ENCODE data around the gene MAP2K3.

Gene MAP2K3

GRCh38 chr17:21282850-21283249, 1.7 kb upstream of the MAP2K3 start:
- no peak for DNase-seq (ENCODE audit: low read depth)

- no peak for DNase-seq (ENCODE audit: low read depth)
Measured at GRCh38 chr17:21283482-21284318, 811 bp upstream of the MAP2K3 start.

- DNase-seq (ENCODE audit: low read depth), result no peak
Measured at GRCh38 chr17:21285164-21286065, 904 bp downstream of the MAP2K3 start.

GRCh38 chr17:21286066-21286770, 1.7 kb downstream of the MAP2K3 start:
- peak; percentile 95 for DNase-seq (ENCODE audit: low read depth)

GRCh38 chr17:21286909-21287702, 2.6 kb downstream of the MAP2K3 start:
- DNase-seq (ENCODE audit: low read depth), result no peak

DNA sequence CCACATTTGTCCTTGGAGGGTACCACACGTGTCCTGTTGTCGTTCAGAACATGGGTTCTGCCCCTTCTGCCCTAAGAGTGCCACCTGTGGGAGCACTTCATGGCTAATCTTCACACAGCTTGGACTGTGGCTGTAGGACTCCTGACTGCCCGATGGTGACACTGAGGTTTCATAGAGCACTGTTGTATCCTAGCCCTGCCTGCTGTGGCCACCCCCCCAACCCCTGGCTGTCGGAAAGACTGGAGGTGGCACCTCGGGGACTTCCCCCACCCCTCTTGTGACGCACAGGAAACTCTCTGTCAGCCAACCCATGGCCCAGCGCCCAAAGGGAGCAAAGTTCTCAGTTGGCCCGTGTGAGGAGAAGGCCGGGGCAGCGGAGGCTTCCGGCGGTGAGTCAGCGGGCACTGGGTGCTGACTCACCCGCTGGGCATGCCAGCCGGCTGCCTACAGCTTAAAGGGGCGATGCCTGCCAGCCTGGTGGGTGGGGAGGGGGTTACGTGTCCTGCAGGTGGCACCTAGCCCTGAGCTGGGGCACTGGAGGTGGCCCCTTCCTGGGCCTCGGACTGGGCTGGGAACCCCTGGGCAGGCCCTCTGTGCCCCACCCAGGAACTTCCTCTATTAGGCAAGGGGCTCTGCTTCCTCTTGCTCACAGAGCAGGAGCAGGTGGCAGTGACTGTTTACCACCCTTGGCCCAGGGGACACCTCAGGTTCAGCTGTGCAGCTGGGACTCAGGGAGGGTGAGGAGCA, 3.4 kb downstream of the MAP2K3 start:
- DNase-seq (ENCODE audit: low read depth), result peak; percentile 91

DNA sequence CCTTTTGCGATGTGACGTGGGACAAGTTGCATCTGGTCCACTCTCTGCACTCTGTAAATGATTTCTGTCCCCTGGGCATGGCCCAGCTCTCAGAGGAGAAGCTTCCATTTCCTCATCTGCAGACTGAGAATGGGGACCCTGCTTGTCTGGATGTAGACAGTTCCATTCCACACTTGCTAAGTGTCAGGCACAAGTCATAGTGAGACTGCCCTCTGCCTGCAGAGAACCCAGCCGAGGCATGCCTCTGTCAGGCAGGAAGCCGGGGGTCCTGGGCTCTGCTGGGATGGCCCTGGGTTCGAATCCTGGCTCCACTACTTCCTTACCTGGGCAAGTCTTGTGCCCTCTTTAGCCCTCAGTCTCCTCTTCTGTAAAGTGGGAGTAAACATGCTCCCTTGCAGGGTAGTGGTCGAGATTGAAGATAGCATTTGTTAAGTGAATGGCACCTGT, 4.1 kb downstream of the MAP2K3 start:
- no peak for DNase-seq (ENCODE audit: low read depth)

DNA sequence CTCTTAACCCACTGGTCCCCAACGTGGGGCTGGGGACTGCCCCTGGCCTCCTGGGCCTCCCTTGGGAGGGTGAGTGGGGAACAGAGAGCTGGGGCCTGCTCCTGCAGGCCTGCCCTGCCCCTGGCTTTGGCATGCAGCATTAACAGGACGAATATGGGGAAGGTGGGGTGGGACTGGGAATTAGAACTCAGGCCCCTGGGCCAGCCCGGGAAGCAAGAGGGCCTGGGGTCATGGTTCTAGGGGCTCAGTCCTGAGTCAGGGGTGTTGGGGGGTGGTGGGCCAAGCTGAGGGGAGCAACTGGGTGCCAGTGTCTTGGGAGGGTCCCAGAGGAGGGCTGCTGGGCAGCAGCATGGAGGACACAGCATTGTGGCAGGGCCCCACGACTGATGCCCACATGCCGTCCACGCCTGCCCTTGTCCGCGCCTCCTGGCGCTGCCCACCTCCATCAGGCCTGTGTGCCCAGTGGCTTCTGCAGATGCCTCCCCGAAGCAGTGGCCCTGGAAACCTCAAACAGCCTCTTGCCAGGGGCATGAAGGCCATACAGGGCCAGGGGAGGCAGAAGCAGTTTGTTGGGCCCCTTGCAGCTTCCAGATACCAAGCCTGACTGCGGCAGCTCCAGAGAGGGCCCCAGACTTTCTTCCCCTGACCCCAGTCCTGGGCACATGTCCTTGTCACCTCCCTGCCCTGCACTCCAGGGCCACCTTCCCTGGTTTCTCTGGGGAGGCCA, 4.8 kb downstream of the MAP2K3 start:
- DNase-seq (ENCODE audit: low read depth), result no peak

DNA sequence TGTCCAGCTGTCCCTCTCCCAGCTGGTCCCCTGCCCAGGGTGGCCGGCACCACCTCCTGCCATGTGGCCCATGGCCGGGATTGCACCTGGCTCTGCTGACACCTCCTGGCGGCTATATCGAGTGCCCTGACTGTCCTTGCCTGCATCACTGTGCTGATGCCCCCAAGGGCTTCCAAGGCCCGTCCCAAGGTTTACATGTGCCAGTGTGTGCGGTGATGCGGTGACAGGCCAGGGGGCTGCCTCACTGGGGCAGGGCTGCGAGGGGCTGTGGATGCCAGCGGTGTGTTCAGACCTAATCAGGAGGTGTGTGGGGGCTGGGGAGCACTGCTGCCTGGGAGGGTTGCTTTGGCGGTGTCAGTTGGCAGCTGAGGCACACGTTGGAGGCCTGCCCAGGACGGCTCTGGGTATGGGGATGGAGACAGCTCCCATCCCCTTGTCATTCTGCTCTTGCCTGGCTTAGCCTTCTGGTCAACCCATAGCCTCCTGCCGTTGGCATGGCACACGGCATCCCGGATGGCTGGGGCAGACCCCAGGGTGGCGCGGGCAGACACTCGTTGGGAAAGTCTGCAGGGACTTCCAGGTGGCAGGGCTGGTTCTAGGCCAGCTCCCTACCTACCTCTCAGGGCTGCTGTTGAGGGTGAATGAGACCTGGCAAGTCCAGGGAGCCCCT, 5.5 kb downstream of the MAP2K3 start:
- DNase-seq (ENCODE audit: low read depth), result no peak

DNA sequence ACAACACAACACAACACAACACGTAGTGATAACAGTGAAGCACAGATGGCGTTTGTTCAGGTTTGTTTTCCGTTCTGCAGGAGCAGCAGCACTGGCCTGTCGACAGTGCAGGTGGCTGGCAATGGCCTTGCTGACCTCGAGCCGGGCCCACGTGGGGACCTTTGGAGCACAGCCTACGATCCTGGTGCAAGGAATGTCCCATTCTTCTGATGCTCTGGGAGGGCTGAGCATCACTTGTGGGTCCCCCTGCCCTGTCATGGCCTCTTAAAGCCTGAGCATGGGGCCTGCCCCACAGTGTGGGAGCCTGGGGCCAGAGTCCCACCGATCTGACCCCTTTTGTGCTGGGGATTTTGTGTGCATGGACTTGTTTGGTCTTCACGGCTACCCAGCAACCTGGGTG, 6.8 kb downstream of the MAP2K3 start:
- DNase-seq (ENCODE audit: low read depth), result no peak

DNA sequence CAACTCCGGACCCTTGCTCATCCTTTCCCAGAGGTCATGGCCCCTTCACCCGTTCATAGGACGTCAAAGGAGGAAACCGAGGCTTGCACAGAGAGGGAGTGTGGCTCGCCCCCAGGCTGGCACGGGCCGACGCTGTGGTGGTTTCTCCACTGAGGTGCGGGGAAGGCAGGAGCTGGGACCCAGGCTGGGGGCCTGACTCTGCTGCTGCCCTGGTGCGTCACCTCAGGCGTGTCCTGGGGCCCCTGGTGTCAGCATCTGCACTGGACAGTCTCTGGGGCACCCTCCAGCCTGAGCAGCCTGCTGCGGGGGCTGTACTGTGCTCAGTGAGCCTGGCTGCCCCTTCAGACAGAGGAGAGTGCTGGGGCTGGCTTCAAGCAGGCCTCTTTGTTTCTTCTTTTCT, 7.4 kb downstream of the MAP2K3 start:
- DNase-seq (ENCODE audit: low read depth), result no peak

- no peak for DNase-seq (ENCODE audit: low read depth)
Measured at GRCh38 chr17:21292867-21293830, 8.6 kb downstream of the MAP2K3 start.

- DNase-seq (ENCODE audit: low read depth), result no peak
Measured at GRCh38 chr17:21293831-21294210, 9.3 kb downstream of the MAP2K3 start.

DNA sequence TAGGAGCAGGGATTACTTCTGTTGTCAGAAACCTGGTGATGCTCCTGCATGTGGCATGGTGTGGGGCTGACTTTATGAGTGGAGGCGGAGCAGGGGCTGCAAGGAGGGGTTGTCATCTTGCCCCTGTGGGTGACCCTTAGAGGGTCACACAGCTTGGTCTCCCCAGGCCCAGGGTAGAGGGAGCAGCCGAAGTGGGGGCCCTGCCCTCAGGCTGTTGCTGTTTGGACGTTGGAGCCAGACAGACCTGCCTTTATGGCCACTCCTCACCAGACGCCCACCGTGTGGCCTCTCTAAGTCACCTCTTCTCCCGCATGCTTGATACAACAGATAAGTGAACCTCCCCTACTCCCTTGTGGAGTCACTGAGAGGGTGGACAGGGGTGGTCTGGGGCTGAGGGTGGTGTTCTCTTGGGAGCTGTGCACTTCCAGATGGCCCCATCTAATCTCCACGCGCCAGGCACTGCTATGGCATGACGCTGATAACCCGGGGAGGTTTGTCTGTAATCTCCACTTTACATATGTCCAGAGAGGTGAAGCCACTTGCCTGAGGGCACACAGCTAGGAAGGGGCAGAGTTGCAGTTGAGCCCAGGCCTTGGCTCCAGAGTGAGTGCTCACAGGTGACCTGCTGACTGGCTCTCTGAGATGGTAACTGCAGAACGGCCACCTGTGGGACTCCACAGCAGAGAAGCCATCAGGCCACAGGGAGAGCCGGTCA, 10.0 kb downstream of the MAP2K3 start:
- no peak for DNase-seq (ENCODE audit: low read depth)

DNA sequence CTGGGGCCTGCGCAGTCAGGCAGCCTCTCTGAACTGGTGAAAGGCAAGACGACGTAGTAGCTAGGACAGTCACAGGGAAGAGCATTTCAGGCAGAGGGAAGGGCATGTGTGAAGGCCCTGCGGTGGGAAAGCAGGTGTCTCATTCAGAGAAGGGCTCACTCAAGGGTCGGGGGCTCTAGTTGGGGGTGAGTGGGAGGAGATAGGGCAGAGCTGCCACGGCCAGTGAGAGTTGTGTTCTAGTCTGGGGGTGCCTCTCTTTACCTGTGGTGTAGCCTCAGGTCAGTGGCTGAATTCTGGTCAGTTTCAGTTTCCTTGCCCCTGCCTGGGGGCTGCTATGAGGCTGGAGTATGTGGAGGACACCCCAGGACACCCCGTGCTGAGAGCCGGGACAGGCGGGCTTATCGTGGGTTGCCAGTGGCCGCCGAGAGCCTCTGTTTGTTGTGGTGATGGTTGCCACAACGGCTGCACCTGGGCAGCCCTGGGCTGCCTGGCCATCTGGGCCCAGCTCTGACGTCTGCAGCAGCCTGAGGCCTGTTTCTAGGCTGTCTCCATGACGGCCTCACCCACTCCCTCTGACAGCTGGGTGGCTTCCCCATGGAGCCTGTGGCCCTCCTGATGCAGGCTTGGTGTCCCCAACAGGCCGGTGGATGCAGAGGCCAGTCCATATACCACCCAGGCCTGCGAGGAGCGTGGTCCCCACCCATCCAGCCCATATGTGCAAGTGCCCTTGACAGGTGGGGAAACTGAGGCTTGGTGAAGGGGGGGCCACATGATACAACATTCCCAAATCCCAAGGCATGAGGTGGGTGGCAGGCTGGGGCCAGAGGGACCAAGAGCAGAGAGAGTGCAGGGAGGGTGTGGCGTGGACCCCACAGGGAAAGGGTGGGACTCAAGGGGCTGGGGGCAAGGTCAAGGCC, 10.8 kb downstream of the MAP2K3 start:
- no peak for DNase-seq (ENCODE audit: low read depth)

Measured in fibroblast of the conjunctiva (primary cell).